GM15510 (cell line): ENCODE data around the gene PDHA1.

ENCODE experiments used
- POLR2A ChIP-seq: IDR thresholded peaks from 3 replicates; pipeline ENCODE4 v1.6.1; 2011; ENCODE audit warnings: borderline replicate concordance; ENCODE audit not compliant: insufficient read length; ENCODE audit errors: extremely low read depth

The PDHA1 gene

DNA sequence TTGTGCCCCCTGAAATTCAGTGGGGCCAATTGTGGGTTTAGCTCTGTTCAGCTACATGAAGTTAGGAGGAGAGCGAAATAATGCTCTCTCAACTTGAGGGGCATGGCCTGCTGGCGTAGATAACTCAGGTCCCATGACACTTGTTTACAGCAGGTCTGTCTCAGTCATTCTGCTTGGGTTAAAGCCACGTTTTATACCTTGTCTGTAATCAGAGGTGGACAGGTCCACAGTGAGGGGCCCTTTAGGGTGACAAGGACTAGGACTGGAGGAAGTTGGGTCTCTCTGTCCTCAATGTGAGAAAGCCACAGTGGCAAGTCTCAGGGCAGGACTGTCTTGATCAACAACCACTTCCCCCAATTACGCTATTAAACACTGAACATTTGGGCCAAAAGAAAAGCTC is 49.0 kb downstream of the PDHA1 start:
- TF ChIP-seq POLR2A, result no peak

DNA sequence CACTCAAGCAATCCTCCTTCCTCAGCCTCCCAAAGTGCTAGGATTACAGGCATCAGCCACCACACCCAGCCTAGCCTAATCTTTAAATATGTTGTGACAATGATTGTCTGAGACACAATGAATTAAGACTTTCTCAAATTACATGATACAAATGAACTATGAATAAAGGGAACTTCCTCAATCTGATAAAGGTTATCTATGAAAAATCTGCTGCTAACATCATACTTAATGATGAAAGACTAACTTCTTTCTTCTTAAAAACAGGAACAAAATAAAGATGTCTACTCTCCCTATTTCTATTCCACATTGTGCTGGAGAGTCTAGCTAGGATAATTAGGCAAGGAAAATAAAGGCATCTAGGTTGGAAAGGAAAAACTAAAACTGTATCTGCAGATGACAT is 60.0 kb downstream of the PDHA1 start:
- TF ChIP-seq POLR2A, result no peak

DNA sequence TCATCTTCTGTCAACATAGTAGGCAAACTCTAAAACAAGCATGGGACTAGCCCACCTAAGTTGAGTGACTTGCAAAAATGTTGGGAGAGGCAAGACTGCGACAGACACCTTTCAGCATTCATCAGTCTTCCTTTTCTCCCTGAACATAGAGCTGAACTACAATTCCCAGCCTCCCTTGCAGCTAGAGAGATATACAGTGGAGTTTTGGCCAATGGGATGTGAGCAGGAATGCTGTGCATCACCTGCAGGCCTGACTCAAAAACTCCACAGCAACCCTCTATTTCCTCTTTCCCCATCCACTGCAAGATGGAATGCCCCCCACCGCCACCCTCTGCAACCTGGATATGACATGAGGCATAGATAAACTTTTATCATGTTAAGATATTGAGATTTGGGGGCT is 66.5 kb downstream of the PDHA1 start:
- TF ChIP-seq POLR2A, result no peak
